Measurements from ENCODE around the gene LRRC75B.
"Not testable (repeated sequence)": the region's sequence is repeated elsewhere in the genome, so short reads cannot be mapped to it uniquely, and the experiment has no call there.

The LRRC75B gene

GRCh38 chr22:24592851-24593558 lies at the start of gene LRRC75B:
Gene LRRC75B, minus strand, starts transcription at chr22:24593073. Its CDS starts 34 bp downstream, at chr22:24593039.
- peak; percentile 24 to 45 for DNase-seq

DNA sequence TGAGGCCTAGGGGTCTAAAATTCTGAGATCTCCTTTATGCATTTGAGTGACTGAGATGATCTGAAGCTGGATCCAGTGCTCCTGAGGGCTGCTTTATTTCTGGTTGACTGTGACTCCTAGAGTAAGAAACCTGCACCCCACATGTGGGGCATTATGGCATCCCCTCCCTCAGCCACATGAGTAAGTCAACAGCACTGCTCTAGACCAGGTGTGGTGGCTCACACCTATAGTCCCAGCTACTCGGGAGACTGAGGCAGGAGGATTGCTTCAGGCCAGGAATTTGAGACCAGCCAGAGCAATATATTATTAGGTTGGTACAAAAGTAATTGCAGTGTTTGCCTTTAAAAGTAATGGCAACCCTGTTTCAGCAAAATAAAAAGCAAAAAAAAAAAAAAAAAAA lies 49.4 kb upstream of the LRRC75B start:
- DNase-seq, result not testable (repeated sequence)

- not testable (repeated sequence) for DNase-seq
These were observed 43.6 kb upstream of the LRRC75B start for GRCh38 chr22:24636513-24636912.

DNA sequence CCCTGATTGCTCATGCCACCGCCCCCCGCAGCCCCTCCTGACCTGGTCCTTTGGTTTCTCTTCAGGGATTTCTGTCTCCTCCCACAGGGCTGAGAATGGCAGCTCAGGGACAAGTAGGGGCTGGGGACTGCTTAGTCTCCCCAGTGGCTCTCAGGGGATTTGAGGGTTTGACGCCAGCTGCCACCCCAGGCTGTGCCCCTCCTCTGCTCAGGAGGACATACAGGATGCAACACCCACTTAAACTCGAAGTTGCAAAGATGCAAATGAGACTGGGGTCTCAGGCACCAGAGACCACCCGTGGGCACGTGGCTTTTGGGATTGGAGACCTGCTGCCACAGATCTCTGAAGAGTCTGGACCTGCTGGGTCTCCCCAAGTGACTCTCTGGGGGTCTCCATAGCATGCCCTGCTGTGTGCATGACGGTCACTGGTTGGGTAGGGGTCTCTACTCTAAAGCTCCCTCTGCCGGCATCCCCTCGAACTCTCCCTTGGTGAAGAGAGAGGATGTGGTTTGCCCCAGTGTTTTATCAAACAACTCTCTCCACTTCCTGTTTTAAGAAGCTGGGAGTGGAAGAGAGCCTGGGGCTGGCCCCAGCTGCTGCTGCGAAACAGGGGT lies 42.0 kb upstream of the LRRC75B start:
- DNase-seq, result not testable (repeated sequence)

GRCh38 chr22:24633231-24634023 lies 40.6 kb upstream of the LRRC75B start:
- DNase-seq, result not testable (repeated sequence)

- DNase-seq, result not testable (repeated sequence)
These were observed 39.8 kb upstream of the LRRC75B start for GRCh38 chr22:24632642-24633041.

DNA sequence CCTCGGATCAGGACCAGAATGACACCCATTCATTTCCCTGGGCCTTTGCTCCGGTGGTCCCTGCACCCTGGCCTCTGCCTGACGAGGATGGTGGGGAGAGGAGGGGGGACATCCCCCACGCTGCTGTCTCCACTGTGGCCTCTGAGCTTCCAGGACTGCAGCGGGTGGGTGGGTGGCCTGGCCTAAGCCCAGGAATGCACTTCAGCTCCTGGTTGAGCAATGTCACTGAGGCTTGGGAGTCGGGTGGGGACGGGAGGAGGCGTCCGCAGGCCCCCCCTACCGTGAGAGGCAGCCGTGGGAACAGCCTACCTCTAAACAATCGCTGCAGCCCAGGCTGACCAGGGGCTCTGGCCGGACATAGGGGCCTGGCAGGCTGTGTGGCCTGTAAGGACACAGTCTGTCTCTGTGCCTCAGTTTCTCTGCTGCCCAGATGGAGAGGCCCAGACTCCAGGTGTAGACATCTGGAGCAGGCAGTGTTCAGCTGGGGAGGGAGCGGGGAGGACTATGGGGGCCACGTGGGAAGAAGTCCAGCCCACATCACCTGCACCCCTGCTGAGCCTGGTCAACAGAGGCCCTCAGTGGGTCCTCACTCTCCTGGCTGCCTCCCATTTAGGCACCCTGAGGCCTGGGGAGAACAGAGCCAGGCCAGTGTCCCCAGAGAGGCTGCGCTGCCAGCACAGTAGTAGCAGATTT lies 38.7 kb upstream of the LRRC75B start:
- DNase-seq, result not testable (repeated sequence)

DNA sequence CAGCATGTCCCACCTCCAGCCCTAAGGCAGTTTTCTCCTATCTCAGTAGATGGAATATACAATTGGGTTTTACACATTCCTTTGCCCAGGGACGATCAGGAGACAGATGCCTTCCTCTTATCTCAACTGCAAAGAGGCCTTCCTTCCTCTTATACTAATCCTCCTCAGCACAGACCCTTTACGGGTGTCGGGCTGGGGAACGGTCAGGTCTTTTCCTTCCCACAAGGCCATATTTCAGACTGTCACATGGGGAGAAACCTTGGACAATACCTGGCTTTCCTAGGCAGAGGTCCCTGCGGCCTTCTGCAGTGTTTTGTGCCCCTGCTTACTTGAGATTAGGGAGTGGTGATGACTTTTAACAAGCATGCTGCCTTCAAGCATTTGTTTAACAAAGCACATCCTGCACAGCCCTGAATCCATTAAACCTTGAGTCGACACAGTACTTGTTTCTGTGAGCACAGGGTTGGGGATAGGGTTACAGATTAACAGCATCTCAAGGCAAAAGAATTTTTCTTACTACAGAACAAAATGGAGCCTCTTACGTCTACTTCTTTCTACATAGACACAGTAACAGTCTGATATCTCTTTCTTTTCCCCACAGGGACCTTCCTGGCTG lies 38.0 kb upstream of the LRRC75B start:
- DNase-seq, result not testable (repeated sequence)

- DNase-seq, result peak in 1 of 2 experiments; percentile 0
These were observed 36.2 kb upstream of the LRRC75B start for GRCh38 chr22:24629069-24629468.

DNA sequence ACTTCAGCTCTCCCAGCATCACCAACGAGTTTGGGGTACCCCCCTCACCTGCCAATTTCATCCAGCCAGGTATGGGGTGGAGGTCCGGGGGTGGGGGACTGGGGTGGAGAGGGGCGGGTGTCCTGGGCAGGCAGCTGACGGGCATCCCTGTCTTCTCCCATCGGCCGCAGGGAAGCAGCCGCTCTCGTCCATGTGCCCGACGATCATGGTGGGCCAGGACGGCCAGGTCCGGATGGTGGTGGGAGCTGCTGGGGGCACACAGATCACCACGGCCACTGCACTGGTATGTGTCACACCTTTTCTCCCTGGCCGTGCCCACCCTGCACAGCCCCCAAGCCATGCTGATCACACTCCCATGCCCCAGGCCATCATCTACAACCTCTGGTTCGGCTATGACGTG lies 35.0 kb upstream of the LRRC75B start:
- not testable (repeated sequence) for DNase-seq

- not testable (repeated sequence) for DNase-seq
These were observed 29.7 kb upstream of the LRRC75B start for GRCh38 chr22:24622596-24622995.

DNA sequence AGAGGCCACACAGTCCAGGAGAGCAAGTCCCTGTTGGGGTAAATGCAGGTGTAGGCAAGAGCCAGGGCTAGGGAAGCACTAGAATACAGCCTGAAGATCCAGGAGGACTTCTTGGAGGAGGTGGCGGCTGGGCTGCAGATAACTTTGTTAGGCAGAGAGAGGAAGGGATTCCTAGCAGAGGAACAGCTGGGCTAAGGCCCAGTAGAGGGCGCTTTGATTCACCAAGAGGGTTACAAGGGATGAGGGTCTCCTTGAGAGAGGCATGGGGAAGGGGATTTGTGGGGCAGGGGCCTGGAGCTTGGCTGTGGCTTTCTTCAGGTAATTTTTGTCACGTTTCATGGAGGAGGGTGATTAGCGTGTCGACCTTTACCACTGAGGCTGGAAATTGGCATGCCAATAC lies 28.4 kb upstream of the LRRC75B start:
- not testable (repeated sequence) for DNase-seq

DNA sequence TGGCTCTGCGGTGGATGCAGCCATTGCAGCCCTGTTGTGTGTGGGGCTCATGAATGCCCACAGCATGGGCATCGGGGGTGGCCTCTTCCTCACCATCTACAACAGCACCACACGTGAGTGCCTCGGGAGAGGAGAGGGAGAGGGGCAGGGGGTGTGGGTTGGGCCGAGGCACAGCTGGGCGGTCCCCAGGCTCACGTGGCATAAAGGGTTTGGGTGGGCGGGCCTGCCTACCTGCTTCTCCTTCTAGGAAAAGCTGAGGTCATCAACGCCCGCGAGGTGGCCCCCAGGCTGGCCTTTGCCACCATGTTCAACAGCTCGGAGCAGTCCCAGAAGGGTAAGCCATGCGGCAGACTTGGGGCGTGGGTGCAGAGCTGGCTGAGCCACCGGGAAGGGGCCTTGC lies 21.9 kb upstream of the LRRC75B start:
- not testable (repeated sequence) for DNase-seq

DNA sequence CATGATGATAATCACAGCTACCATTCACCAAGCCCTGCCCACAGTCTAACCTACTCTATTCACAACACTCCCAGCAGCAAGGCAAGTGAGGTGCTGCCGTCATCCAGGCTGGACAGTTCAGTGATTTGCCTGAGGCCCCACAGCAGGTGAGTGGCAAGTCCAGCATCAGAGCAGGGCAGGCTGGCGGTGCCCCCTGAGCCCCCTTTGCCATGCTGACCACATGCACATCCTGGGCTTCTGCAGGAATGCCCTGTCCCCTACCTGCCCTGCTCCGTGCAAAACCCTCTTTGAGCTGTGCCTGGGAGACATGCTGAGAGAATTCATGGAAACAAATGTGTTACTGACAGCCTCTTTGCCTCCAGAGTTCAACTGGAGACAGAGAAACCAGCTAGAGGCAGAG lies 17.0 kb upstream of the LRRC75B start:
- DNase-seq, result not testable (repeated sequence)

DNA sequence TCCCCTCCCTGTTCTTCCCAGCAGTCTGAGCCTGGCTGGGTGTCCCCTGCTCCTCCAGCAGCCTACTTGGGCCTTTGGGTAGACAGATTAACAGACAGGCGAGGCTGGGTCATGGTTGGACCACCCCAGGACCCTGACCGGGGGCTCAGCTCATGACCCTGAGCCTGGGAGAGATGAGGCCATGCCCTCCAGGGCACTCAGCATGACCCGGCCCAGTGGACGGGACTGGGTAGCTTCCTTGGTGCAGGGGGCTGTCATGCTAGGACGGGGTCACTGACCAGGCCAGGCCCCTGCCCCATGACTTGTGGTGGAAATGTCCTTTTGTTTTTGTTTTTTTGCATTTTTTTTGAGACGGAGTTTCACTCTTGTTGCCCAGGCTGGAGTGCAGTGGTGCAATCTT lies 15.5 kb upstream of the LRRC75B start:
- not testable (repeated sequence) for DNase-seq

GRCh38 chr22:24607429-24607983 lies 14.6 kb upstream of the LRRC75B start:
- not testable (repeated sequence) for DNase-seq

DNA sequence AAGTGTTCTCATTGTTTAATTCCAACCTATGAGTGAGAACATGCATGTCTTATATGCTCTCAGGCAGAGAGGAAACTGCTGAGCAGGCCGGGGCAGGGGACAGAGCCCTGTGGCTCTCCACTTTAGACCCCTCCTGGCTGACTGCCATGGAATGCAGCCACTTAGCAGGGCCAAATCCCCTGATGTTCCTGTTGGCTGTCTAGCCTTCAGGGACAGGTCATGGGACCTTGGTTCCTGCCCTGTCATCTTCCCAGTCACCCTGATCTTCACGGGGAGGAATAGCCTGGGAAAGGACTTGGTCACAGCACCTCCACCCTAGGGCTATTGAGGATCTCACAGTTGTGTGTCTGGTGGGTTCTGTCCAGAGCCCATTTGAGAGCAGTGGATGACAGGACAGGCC lies 13.5 kb upstream of the LRRC75B start:
- DNase-seq, result not testable (repeated sequence)

DNA sequence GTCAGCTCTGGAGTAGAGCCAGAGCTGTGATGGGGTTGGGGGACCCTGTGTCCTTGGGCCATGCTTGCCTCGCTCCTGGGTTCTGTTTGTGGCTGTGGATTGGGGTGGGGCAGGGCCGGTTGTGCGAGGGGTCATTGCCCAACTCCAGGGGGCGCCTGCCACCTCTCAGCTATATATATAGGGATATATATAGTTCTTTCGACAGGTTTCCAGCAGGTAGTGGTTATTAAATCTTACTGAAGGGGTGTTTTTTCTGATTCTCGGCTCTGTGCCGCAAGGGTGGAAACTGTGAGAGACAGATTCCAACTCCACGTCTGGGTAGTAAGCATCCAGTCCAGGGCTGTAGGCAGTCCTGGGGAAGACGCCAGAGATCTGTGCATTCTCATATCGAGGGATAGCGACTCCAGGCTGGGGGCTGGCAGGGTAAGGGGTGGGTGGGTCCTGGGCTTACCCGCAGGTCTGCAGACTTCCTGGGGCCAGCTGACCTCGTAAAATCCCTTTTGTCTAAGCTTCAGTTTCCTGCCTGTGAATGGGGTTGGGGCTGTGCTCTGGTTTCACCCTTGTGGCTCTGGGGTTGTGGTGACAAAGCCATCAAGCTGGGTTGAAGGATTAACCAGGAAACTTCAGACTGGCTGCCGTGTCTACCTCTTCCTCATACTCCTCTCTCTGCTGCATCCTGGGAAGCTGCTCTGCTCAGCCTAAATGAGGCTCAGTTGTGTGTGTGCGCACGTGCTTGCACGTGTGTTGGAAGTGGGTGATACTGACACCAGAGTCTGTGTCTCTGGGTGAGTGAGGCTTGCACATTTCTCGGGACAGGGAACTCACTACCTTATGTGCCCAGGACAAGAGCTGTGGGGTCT lies 11.1 kb upstream of the LRRC75B start:
- DNase-seq, result not testable (repeated sequence)

DNA sequence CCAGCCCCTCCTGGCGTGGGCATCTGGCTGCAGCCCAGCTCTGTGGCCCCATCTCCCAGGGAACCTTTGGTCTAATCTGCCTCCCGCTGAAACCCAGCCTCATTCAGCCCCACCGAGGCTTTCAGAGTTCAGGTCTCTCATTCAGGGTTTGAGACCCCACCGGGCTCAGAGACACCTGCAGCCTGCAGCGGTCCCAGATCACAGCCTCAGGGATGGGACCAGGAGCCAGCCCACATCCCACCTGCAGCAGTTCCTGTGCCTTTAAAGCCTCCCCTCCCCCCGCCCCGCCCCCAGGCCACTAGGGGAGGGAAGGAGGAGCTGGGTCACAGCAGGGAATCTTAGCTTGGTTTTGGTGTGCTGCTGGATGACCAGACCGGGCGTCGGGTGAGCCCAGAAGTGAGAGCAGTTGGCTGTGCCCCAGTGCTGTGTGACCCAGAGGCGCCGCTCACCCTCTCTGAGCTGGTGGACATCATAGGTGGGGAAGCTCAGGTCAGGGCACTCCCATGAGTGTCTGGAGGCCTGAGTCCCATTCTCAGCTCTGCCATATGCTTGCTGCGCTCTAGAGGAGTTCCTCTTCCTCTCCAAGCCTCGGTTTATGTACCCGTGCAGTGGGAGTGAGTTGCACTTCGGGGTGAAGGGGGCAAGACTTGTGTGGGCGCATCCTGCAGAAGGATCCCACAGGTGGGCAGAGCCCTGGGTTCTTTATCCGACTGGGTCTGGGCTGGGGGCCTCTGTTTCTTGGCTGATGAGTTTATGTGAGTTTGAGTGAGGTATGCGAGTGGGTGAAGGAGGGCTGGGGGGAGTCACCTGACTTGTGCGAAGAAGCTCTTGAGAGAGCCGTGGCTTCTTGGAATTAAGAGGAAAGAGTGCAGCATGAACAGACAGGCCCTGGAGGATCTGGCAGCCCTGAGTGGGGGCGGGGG lies 10.2 kb upstream of the LRRC75B start, which contains the start of gene GGT1:
GGT1 (plus strand) TSS at position 347 of the 923 bp plus-strand sequence. CDS start 7,889 bp downstream, outside the sequence.
- not testable (repeated sequence) for DNase-seq
